ENCODE results near the gene FANCI. TPM values are rescaled to one million over a fixed set of nuclear protein-coding genes. Genes with fewer than 3 reads are reported as not detected.

The FANCI gene
- total RNA-seq, 1 donor from 2014 or later, result 9.1 TPM

DNA sequence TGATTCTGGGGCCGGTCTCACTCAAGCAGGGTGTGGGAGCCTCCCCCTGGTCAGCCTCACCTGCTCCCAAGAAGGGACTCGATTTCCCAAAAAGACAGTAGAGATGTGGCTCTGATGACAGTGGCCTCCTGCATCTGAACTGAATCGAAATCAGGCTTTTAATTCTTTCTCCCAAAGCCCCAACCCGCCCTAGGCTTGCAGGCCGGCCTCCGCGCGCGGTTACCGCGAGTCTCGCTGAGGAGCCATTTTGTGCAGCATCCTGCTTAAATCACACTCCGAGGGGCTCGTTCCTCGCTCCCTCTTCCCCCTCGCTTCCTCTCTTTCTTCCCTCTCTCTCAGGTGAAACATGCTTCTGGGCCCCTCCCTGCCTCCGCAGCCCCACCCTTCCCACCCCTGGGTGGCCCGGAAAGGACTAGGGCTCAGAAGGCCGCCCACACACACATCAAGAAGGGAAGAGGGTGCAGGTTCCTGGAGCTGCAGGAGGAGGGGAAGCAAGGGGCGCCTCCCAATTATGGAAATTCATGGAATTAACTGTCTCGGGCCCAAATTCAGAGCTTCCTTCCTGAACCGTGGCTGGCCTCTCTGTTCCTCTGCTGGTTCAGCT lies 121.8 kb downstream of the FANCI start:
- no peak overlapping the region for H3K27ac ChIP-seq
- H3K36me3 ChIP-seq, result no peaks in the 10 kb centered on the region
- peaks cover 27% of the 10 kb centered on the region for H3K4me1 ChIP-seq
- DNase-seq (ENCODE audit: extremely low spot score in 2 of 2), result no peak
- intact Hi-C loops (cut with DNase I), result no loop called here
- no peaks in the 10 kb centered on the region for H3K9me3 ChIP-seq
- no peak overlapping the region for H3K4me3 ChIP-seq
- peaks cover 51% of the 10 kb centered on the region for H3K27me3 ChIP-seq
- TF ChIP-seq, protein P1, sequence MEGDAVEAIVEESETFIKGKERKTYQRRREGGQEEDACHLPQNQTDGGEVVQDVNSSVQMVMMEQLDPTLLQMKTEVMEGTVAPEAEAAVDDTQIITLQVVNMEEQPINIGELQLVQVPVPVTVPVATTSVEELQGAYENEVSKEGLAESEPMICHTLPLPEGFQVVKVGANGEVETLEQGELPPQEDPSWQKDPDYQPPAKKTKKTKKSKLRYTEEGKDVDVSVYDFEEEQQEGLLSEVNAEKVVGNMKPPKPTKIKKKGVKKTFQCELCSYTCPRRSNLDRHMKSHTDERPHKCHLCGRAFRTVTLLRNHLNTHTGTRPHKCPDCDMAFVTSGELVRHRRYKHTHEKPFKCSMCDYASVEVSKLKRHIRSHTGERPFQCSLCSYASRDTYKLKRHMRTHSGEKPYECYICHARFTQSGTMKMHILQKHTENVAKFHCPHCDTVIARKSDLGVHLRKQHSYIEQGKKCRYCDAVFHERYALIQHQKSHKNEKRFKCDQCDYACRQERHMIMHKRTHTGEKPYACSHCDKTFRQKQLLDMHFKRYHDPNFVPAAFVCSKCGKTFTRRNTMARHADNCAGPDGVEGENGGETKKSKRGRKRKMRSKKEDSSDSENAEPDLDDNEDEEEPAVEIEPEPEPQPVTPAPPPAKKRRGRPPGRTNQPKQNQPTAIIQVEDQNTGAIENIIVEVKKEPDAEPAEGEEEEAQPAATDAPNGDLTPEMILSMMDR (IDR thresholded peaks at IDR 0.05), result no peak
- TF ChIP-seq POLR2AphosphoS5 (IDR thresholded peaks at IDR 0.05; ENCODE audit: insufficient read depth in 1 of 2, low read depth in 1 of 2) (no peak), POLR2A (IDR thresholded peaks at IDR 0.05) (no peak)

Small RNA genes lying within 50 kb of the gene (microRNA-seq; reads per million reads assigned to microRNA genes)
- gene MIR6766 (ENCODE audit: borderline number of aligned reads, borderline replicate concordance), result not detected

Small RNA genes lying within 50 kb of the gene (small RNA-seq; reads per million reads assigned to genes)
- not detected for gene MIR6766

Other genes starting within 250 kb of the FANCI start
- gene ABHD2, start 155.5 kb upstream of the FANCI start, total RNA-seq, result 33.6 TPM
- not detected for gene RLBP1, start 22.4 kb upstream of the FANCI start, total RNA-seq
- gene POLG, start 90.8 kb downstream of the FANCI start, total RNA-seq, result 50.3 TPM